ENCODE results near the gene TIMP2. TPM values are rescaled to one million over a fixed set of nuclear protein-coding genes. Genes with fewer than 3 reads are reported as not detected.

Gene TIMP2
- total and polyA plus RNA-seq, 2 donors (not counting 3 experiments of a cell fraction or from before 2014, with no cell fraction given) = 138 to 318 TPM

DNA sequence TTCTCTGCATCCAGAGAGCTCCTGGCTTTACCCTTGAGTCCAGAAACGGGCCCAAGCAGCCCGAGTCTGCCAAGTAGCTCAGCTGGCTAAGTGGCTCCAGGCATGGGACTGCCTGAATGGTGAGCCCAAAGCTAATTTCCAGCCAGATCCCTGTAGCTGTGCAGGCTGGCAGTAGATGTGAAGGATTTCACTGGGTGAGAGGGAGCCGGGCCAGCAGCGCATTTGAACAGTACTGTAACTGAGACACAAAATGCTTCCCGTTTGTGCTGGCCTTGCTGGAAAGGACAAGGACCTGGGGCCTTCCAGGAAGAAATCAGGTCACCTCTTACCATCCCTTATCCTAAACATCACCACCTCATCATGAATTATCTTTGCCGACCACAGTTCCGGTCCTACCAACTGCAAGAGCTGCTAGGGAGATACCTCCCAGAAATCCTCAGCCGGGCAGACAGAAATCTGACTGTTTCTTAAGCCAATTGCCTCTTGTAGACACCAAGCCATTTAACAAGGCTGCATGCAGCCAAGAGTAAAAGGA is 3.7 kb downstream of the TIMP2 start:
- Histone ChIP-seq H3K9ac (replicated peaks; ENCODE audit: extremely low read depth, insufficient read depth, low read length) (no peak overlapping the region), H3K4me1 (ENCODE audit: control insufficient read depth, extremely low read depth, insufficient read depth, low read length) (peaks cover 15% of the 10 kb centered on the region), H3K4me3 (replicated peaks in 1 of 3; ENCODE audit: insufficient read depth in 1 of 3, low read depth in 1 of 3, low read length in 3 of 3) (no peak overlapping the region), H3K4me2 (ENCODE audit: insufficient read depth, low read length) (no peak overlapping the region), H3K36me3 (ENCODE audit: control insufficient read depth in 2 of 2, extremely low read depth in 1 of 2, insufficient read depth in 2 of 2, low read length in 2 of 2) (no peaks in the 10 kb centered on the region), H3K27me3 (ENCODE audit: control insufficient read depth in 2 of 2, insufficient read depth in 2 of 2, low read length in 2 of 2) (no peaks in the 10 kb centered on the region), H3K9me3 (replicated peaks; ENCODE audit: control insufficient read depth, insufficient read depth, low read length) (no peaks in the 10 kb centered on the region), H3K9me1 (replicated peaks; ENCODE audit: control insufficient read depth, extremely low read depth, insufficient read depth, low read length) (no peaks in the 10 kb centered on the region), H2AFZ (ENCODE audit: low read depth, low read length) (no peak overlapping the region), H3K79me2 (ENCODE audit: control insufficient read depth, insufficient read depth, low read length) (peaks cover 65% of the 10 kb centered on the region), H3K27ac (ENCODE audit: insufficient read depth, low read depth, low read length) (no peak overlapping the region), H4K20me1 (replicated peaks; ENCODE audit: control insufficient read depth, extremely low read depth, insufficient read depth, low read length) (peaks cover 5% of the 10 kb centered on the region)
- dilution Hi-C loops (cut with MboI; ENCODE audit: extremely low pct_ligation_motif_present, low sequenced_read_pairs) = no loop called here
- FAIRE-seq (no peak), DNase-seq (ENCODE audit: low read depth, low spot score) (no peak)
- POLR2A ChIA-PET = no interaction called here
- CTCF ChIA-PET = interaction anchor here (1.0 kb wide), 1 partner anchor 56 kb away, joined by 3 read pairs; no protein-coding TSS in a partner anchor
- no TSS peak for BruUV-seq (replicated peaks)
- TF ChIP-seq, protein P1, sequence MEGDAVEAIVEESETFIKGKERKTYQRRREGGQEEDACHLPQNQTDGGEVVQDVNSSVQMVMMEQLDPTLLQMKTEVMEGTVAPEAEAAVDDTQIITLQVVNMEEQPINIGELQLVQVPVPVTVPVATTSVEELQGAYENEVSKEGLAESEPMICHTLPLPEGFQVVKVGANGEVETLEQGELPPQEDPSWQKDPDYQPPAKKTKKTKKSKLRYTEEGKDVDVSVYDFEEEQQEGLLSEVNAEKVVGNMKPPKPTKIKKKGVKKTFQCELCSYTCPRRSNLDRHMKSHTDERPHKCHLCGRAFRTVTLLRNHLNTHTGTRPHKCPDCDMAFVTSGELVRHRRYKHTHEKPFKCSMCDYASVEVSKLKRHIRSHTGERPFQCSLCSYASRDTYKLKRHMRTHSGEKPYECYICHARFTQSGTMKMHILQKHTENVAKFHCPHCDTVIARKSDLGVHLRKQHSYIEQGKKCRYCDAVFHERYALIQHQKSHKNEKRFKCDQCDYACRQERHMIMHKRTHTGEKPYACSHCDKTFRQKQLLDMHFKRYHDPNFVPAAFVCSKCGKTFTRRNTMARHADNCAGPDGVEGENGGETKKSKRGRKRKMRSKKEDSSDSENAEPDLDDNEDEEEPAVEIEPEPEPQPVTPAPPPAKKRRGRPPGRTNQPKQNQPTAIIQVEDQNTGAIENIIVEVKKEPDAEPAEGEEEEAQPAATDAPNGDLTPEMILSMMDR (IDR thresholded peaks at IDR 0.05; ENCODE audit: extremely low read depth in 1 of 2, insufficient read depth in 1 of 2, low read depth in 1 of 2, low read length in 2 of 2) = no peak
- TF ChIP-seq FOS (IDR thresholded peaks at IDR 0.05; ENCODE audit: borderline replicate concordance, insufficient read depth, low read length) (no peak), GATA2 (IDR thresholded peaks at IDR 0.05; ENCODE audit: insufficient read depth, insufficient read length, low read depth, low read length) (no peak)
- intact Hi-C loops (cut with micrococcal nuclease) = no loop called here

DNA sequence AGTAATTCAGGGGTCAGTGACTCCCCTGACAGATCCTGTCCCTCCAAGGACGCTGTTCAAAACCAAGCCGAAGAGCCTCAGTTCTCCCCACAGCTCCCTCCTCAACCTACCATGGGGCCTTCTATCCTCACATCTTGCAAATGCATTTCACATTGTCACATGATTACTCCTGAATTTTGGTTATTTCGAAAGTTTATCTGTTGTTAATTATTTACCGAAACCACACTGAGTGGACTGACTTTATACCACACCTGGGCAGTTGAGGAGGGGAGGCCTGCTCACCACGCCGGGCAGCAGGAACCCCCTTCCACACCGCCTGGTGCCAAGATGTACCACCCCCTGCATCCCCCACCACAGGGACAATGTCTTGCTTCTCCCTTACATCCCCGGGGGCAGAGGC is 4.7 kb downstream of the TIMP2 start:
- intact Hi-C loops (cut with micrococcal nuclease) = no loop called here
- BruUV-seq (replicated peaks) = no TSS peak
- no peak overlapping the region for H3K4me2 ChIP-seq (ENCODE audit: insufficient read depth, low read length)
- no peaks in the 10 kb centered on the region for H3K9me1 ChIP-seq (replicated peaks; ENCODE audit: control insufficient read depth, extremely low read depth, insufficient read depth, low read length)
- no peak for DNase-seq (ENCODE audit: low read depth, low spot score)
- POLR2A ChIA-PET = interaction anchor here (0.9 kb wide), 1 partner anchor 21 kb away, joined by 3 read pairs; no protein-coding TSS in a partner anchor
- H4K20me1 ChIP-seq (replicated peaks; ENCODE audit: control insufficient read depth, extremely low read depth, insufficient read depth, low read length) = peaks cover 5% of the 10 kb centered on the region
- H3K9ac ChIP-seq (replicated peaks; ENCODE audit: extremely low read depth, insufficient read depth, low read length) = no peak overlapping the region
- H3K4me3 ChIP-seq (replicated peaks in 1 of 3; ENCODE audit: insufficient read depth in 1 of 3, low read depth in 1 of 3, low read length in 3 of 3) = no peak overlapping the region
- TF ChIP-seq FOS (IDR thresholded peaks at IDR 0.05; ENCODE audit: borderline replicate concordance, insufficient read depth, low read length) (no peak), MYC (IDR thresholded peaks at IDR 0.05; ENCODE audit: low read depth, low read length) (no peak), JUN (IDR thresholded peaks at IDR 0.05; ENCODE audit: borderline replicate concordance, insufficient read depth, insufficient read length, low read depth) (no peak)
- no peaks in the 10 kb centered on the region for H3K27me3 ChIP-seq (ENCODE audit: control insufficient read depth in 2 of 2, insufficient read depth in 2 of 2, low read length in 2 of 2)
- H3K4me1 ChIP-seq (ENCODE audit: control insufficient read depth, extremely low read depth, insufficient read depth, low read length) = peaks cover 18% of the 10 kb centered on the region
- peaks cover 73% of the 10 kb centered on the region for H3K79me2 ChIP-seq (ENCODE audit: control insufficient read depth, insufficient read depth, low read length)
- no peaks in the 10 kb centered on the region for H3K9me3 ChIP-seq (replicated peaks; ENCODE audit: control insufficient read depth, insufficient read depth, low read length)
- dilution Hi-C loops (cut with MboI; ENCODE audit: extremely low pct_ligation_motif_present, low sequenced_read_pairs) = no loop called here
- H3K36me3 ChIP-seq (ENCODE audit: control insufficient read depth in 2 of 2, extremely low read depth in 1 of 2, insufficient read depth in 2 of 2, low read length in 2 of 2) = no peaks in the 10 kb centered on the region
- FAIRE-seq = no peak
- H3K27ac ChIP-seq (ENCODE audit: insufficient read depth, low read depth, low read length) = no peak overlapping the region
- CTCF ChIA-PET = no interaction called here
- H2AFZ ChIP-seq (ENCODE audit: low read depth, low read length) = no peak overlapping the region
